Esophagus squamous epithelium (tissue), 5 donors: ENCODE results near the gene MBOAT1. TPM values are rescaled to one million over a fixed set of nuclear protein-coding genes. Genes with fewer than 3 reads are reported as not detected.

Experiments used
- DNase-seq: peaks from one replicate; lab custom pipeline; 2025; lab: John Stamatoyannopoulos, UW
- H3K27ac ChIP-seq, 4 donors: fragments of 200-600 bp; sonication (generic); one replicate each; pipeline ENCODE4 v1.5.1; 2016 to 2019; ENCODE audit warnings: mild to moderate bottlenecking in 1 of 4
- H3K27me3 ChIP-seq, 4 donors: fragments of 200-600 bp; sonication (generic); 1 replicate in 3 of 4; 2 replicates in 1 of 4; pipeline versions ENCODE4 v1.5.1 to v1.6.0; 2017 to 2021; ENCODE audit warnings: antibody characterized with exemption in 1 of 4
- H3K36me3 ChIP-seq, 3 donors: fragments of 200-600 bp; sonication (generic); one replicate each; pipeline ENCODE4 v1.5.1; 2016 to 2019
- H3K4me1 ChIP-seq, 3 donors: fragments of 200-600 bp; sonication (generic); one replicate each; pipeline ENCODE4 v1.5.1; 2017 to 2019
- H3K4me3 ChIP-seq, 4 donors: fragments of 200-600 bp; sonication (generic); 1 replicate in 3 of 4; 2 replicates in 1 of 4; pipeline ENCODE4 v1.5.1; 2016 to 2019; ENCODE audit warnings: mild to moderate bottlenecking in 2 of 4, moderate library complexity in 1 of 4
- H3K9me3 ChIP-seq, 3 donors: fragments of 200-600 bp; sonication (generic); one replicate each; pipeline ENCODE4 v1.5.1; 2016 to 2019
- POLR2A ChIP-seq, 4 donors: fragments of 450-650 bp; IDR thresholded peaks; one replicate each; pipeline ENCODE4 v1.6.1; 2017; ENCODE audit warnings: antibody characterized with exemption in 4 of 4, mild to moderate bottlenecking in 4 of 4, moderate library complexity in 3 of 4
- WGBS, 2 donors: methylation state at CpG; one replicate each; pipeline ENCODE4 v1.1.5; 2018; 5-methylcytosine and 5-hydroxymethylcytosine counted together
- intact Hi-C: fragments of 100-400 bp; cut with DNase I; formaldehyde crosslinking; loops from one replicate; pipeline ENCODE4 v1.15.0; 2022
- total RNA-seq, 4 donors: library from RNA; depleted of rRNA; stranded (reverse); fragments of >200 nt; gene quantifications; one replicate each; pipeline ENCODE4 v1.1.0, GENCODE V29; 2016
- TF ChIP-seq, protein P1 (sequence below), 6 experiments: fragments of 450-650 bp in 4 of 6; fragments of 200-600 bp in 2 of 6; sonication (generic) in 2 of 6; IDR thresholded peaks; one replicate each; pipeline ENCODE4 v1.5.1; 2016 to 2019; ENCODE audit warnings: antibody characterized with exemption in 6 of 6, mild to moderate bottlenecking in 4 of 6, moderate library complexity in 4 of 6
- donor health status: DM: yes; HTN: yes; CAD: no.

The MBOAT1 gene
- total RNA-seq, 4 donors from 2014 or later, result 5.2 to 12.8 (median 12.0) TPM

GRCh38 chr6:20208687-20209378, 3.4 kb downstream of the MBOAT1 start:
- Histone ChIP-seq H3K9me3 (no peaks in the 10 kb centered on the region), H3K27me3 (no peaks in the 10 kb centered on the region), H3K4me3 (no peak overlapping the region), H3K4me1 (peaks cover 21 to 83% (median 24%) of the 10 kb centered on the region in 3 donors), H3K27ac (peak overlapping the region in 1 of 4 donors; percentile 91), H3K36me3 (no peaks in the 10 kb centered on the region)
- no peak for DNase-seq
- 62 to 84% methylated on average over 2 of the region's 2 CpGs for WGBS, 2 donors
- TF ChIP-seq, protein P1, sequence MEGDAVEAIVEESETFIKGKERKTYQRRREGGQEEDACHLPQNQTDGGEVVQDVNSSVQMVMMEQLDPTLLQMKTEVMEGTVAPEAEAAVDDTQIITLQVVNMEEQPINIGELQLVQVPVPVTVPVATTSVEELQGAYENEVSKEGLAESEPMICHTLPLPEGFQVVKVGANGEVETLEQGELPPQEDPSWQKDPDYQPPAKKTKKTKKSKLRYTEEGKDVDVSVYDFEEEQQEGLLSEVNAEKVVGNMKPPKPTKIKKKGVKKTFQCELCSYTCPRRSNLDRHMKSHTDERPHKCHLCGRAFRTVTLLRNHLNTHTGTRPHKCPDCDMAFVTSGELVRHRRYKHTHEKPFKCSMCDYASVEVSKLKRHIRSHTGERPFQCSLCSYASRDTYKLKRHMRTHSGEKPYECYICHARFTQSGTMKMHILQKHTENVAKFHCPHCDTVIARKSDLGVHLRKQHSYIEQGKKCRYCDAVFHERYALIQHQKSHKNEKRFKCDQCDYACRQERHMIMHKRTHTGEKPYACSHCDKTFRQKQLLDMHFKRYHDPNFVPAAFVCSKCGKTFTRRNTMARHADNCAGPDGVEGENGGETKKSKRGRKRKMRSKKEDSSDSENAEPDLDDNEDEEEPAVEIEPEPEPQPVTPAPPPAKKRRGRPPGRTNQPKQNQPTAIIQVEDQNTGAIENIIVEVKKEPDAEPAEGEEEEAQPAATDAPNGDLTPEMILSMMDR (IDR thresholded peaks at IDR 0.05), result no peak
- TF ChIP-seq POLR2A (IDR thresholded peaks at IDR 0.05), result no peak
- intact Hi-C loops, result no loop called here

- Histone ChIP-seq H3K4me3 (peak overlapping the region in 1 of 4 donors; percentile 7), H3K4me1 (peaks cover 25 to 91% (median 27%) of the 10 kb centered on the region in 3 donors), H3K9me3 (no peaks in the 10 kb centered on the region), H3K27me3 (no peaks in the 10 kb centered on the region), H3K27ac (no peak overlapping the region), H3K36me3 (no peaks in the 10 kb centered on the region)
- DNase-seq, result no peak
- WGBS, 2 donors, result 63 to 78% methylated on average over 5 of the region's 5 CpGs
- no peak for TF ChIP-seq POLR2A (IDR thresholded peaks at IDR 0.05)
- TF ChIP-seq, protein P1 (IDR thresholded peaks at IDR 0.05), result no peak
- intact Hi-C loops, result no loop called here
Measured at GRCh38 chr6:20207088-20207418, 5.2 kb downstream of the MBOAT1 start.

- intact Hi-C loops, result no loop called here
- 66 to 70% methylated on average over 6 of the region's 6 CpGs for WGBS, 2 donors
- Histone ChIP-seq H3K4me3 (no peak overlapping the region), H3K27me3 (no peaks in the 10 kb centered on the region), H3K27ac (peak overlapping the region in 1 of 4 donors; percentile 26), H3K36me3 (no peaks in the 10 kb centered on the region), H3K4me1 (peaks cover 31 to 95% (median 35%) of the 10 kb centered on the region in 3 donors), H3K9me3 (no peaks in the 10 kb centered on the region)
- no peak for TF ChIP-seq POLR2A (IDR thresholded peaks at IDR 0.05)
- TF ChIP-seq, protein P1 (IDR thresholded peaks at IDR 0.05), result no peak
- no peak for DNase-seq
Measured at GRCh38 chr6:20205722-20206161, 6.5 kb downstream of the MBOAT1 start.

GRCh38 chr6:20204512-20204894, 7.8 kb downstream of the MBOAT1 start:
- H3K27me3 ChIP-seq, result no peaks in the 10 kb centered on the region
- peak overlapping the region in 3 of 4 donors; percentile 50 to 72 (median 53) for H3K27ac ChIP-seq
- 75 to 80% methylated on average over 4 of the region's 4 CpGs for WGBS, 2 donors
- no peak overlapping the region for H3K4me3 ChIP-seq
- no peak for DNase-seq
- TF ChIP-seq, protein P1 (IDR thresholded peaks at IDR 0.05), result no peak
- TF ChIP-seq POLR2A (IDR thresholded peaks at IDR 0.05), result no peak
- peaks cover 0 to 7% (median 0%) of the 10 kb centered on the region in 3 donors for H3K36me3 ChIP-seq
- no peaks in the 10 kb centered on the region for H3K9me3 ChIP-seq
- peaks cover 21 to 86% (median 32%) of the 10 kb centered on the region in 3 donors for H3K4me1 ChIP-seq
- intact Hi-C loops, result no loop called here
